ENCODE measurements around the gene AMY2B. TPM values are rescaled to one million over a fixed set of nuclear protein-coding genes. Genes with fewer than 3 reads are reported as not detected.

The AMY2B gene
- total and polyA plus RNA-seq, 9 donors, result 16.3 to 59.7 (median 29.1) TPM

DNA sequence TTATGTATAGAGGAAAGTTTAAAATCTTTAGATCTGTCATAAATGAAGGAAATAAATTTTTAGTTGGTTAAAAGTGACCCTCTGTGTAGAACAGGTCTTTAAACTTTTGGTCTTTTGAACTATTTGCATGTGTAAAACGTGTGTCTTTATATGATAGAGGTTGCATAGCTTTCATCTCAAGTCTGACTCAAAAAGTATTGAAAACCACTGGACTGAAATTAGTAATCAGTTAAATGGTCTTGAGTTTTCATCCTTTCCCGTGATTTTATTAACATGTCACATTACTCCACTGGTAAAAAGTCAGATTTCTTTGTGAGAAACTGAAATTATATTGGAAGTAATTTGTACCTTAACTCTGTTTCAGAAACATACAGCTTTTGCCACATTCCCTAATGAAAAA lies 44.1 kb upstream of the AMY2B start:
- Histone ChIP-seq H3K27ac (no peak overlapping the region), H3K4me3 (peak overlapping the region; percentile 93), H3K9me3 (no peaks in the 10 kb centered on the region), H3K4me1 (ENCODE audit: insufficient read depth) (peaks cover 2% of the 10 kb centered on the region), H3K36me3 (no peaks in the 10 kb centered on the region), H3K27me3 (no peaks in the 10 kb centered on the region)
- no peak for DNase-seq
- intact Hi-C loops (cut with DNase I), result no loop called here
- 60 to 66% (median 65%) methylated on average over 2 of the region's 2 CpGs for WGBS, 3 donors
- TF ChIP-seq EP300 (IDR thresholded peaks at IDR 0.05), result no peak
- TF ChIP-seq, protein P1, sequence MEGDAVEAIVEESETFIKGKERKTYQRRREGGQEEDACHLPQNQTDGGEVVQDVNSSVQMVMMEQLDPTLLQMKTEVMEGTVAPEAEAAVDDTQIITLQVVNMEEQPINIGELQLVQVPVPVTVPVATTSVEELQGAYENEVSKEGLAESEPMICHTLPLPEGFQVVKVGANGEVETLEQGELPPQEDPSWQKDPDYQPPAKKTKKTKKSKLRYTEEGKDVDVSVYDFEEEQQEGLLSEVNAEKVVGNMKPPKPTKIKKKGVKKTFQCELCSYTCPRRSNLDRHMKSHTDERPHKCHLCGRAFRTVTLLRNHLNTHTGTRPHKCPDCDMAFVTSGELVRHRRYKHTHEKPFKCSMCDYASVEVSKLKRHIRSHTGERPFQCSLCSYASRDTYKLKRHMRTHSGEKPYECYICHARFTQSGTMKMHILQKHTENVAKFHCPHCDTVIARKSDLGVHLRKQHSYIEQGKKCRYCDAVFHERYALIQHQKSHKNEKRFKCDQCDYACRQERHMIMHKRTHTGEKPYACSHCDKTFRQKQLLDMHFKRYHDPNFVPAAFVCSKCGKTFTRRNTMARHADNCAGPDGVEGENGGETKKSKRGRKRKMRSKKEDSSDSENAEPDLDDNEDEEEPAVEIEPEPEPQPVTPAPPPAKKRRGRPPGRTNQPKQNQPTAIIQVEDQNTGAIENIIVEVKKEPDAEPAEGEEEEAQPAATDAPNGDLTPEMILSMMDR (IDR thresholded peaks at IDR 0.05), result no peak
- TF ChIP-seq POLR2A (IDR thresholded peaks at IDR 0.05), result no peak

DNA sequence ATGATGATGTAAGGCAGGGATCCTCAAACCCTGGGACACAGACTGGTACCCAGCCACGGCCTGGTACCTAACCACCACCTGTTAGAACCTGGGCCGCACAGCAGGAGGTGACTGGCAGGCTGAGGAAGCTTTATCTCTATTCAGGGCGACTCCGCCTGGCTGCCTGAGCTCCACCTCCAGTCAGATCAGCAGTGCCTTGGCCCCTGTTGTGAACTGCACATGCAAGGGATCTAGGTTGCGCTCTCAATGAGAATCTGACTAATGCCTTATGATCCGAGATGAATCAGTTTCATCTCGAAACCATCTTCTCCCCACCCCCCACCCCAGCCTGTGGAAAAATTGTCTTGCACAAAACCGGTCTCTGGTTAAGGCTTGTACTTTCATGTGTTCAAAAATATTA lies 41.6 kb upstream of the AMY2B start:
- no peak overlapping the region for H3K27ac ChIP-seq
- no peaks in the 10 kb centered on the region for H3K36me3 ChIP-seq
- H3K4me3 ChIP-seq, result no peak overlapping the region
- no peak for DNase-seq
- no peaks in the 10 kb centered on the region for H3K27me3 ChIP-seq
- no peaks in the 10 kb centered on the region for H3K9me3 ChIP-seq
- intact Hi-C loops (cut with DNase I), result no loop called here
- 86 to 96% (median 94%) methylated on average over 8 of the region's 8 CpGs for WGBS, 3 donors
- TF ChIP-seq, protein P1 (IDR thresholded peaks at IDR 0.05), result no peak
- TF ChIP-seq EP300 (IDR thresholded peaks at IDR 0.05) (no peak), POLR2A (IDR thresholded peaks at IDR 0.05) (no peak)
- peaks cover 2% of the 10 kb centered on the region for H3K4me1 ChIP-seq (ENCODE audit: insufficient read depth)

DNA sequence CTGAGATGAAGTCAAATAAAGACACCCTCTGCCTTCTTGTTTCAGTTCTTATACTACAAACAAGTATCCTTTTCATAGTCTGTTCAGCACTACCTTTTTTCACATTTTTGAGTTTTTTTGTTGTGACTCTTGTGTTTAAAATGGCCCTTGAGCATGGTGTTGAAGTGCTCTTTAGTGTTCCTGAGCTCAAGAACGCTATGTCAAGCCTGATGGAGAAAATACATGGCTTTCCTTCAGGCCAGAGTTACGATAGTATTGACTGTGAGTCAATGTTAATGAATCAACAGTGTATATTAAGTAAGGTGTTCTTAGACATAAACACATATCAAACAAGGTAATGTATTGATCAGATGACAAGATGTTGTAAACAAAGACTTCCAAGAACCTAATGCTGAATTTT lies 33.2 kb upstream of the AMY2B start:
- TF ChIP-seq, protein P1 (IDR thresholded peaks at IDR 0.05), result no peak
- no peak for TF ChIP-seq EP300 (IDR thresholded peaks at IDR 0.05)
- TF ChIP-seq POLR2A (IDR thresholded peaks at IDR 0.05), result no peak
- Histone ChIP-seq H3K27me3 (no peaks in the 10 kb centered on the region), H3K27ac (no peak overlapping the region), H3K36me3 (no peaks in the 10 kb centered on the region), H3K4me1 (ENCODE audit: insufficient read depth) (no peaks in the 10 kb centered on the region), H3K4me3 (no peak overlapping the region), H3K9me3 (no peaks in the 10 kb centered on the region)
- intact Hi-C loops (cut with DNase I), result no loop called here
- no peak for DNase-seq
- 97 to 99% (median 98%) methylated on average over 2 of the region's 2 CpGs for WGBS, 3 donors

DNA sequence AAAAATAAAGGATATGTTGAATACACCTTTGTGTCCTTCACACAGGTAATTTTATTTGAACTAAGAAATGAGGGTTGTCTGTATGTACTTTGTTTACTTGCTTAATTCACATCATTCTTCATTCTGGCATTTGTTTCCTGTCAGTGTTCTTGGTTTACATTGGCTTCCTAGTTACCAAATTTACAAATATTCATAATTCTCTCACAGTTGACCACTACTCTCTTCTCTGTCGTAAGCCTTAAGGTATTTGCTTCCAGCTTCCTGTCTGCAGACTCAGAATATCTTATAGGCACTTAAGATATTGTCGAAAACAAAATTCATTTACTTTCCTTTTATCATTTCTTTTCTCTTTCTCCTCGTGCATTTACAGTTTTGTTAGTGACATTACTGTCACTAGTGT lies 30.0 kb upstream of the AMY2B start:
- Histone ChIP-seq H3K27me3 (no peaks in the 10 kb centered on the region), H3K4me3 (no peak overlapping the region), H3K4me1 (ENCODE audit: insufficient read depth) (no peaks in the 10 kb centered on the region), H3K9me3 (no peaks in the 10 kb centered on the region), H3K27ac (no peak overlapping the region), H3K36me3 (no peaks in the 10 kb centered on the region)
- no peak for DNase-seq
- TF ChIP-seq EP300 (IDR thresholded peaks at IDR 0.05), result no peak
- TF ChIP-seq POLR2A (IDR thresholded peaks at IDR 0.05), result no peak
- TF ChIP-seq, protein P1 (IDR thresholded peaks at IDR 0.05), result no peak
- WGBS, 3 donors, result 88 to 96% (median 92%) methylated on average over 3 of the region's 3 CpGs
- intact Hi-C loops (cut with DNase I), result no loop called here

DNA sequence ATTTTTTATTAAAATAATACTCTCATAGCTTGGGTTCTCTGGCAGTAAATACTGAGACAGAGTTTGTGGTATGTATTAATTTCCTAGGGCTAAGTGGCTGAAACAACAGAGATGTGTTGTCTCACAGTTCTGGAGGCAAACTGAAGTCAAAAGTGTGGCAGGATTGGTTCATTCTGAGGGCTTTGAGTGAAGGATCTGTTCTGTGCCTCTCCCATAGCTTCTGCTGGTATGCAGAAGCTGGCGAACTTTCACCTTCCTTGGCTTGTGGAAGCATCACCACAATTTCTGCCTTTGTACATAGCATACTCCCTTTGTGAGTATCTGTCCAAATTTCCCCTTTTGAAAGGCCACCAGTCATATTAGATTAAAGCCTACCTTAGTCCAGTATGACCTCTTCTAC lies 24.9 kb upstream of the AMY2B start:
- Histone ChIP-seq H3K4me1 (ENCODE audit: insufficient read depth) (no peaks in the 10 kb centered on the region), H3K27ac (no peak overlapping the region), H3K4me3 (no peak overlapping the region), H3K27me3 (no peaks in the 10 kb centered on the region), H3K36me3 (no peaks in the 10 kb centered on the region), H3K9me3 (no peaks in the 10 kb centered on the region)
- intact Hi-C loops (cut with DNase I), result no loop called here
- TF ChIP-seq, protein P1 (IDR thresholded peaks at IDR 0.05), result no peak
- no peak for TF ChIP-seq POLR2A (IDR thresholded peaks at IDR 0.05)
- no peak for TF ChIP-seq EP300 (IDR thresholded peaks at IDR 0.05)
- DNase-seq, result no peak
- WGBS, 3 donors, result 90 to 100% (median 96%) methylated on average over 1 of the region's 1 CpG

Measured in ovary (tissue), 9 donors.